Measurements from ENCODE around the gene REXO1.
"Not testable (repeated sequence)": the region's sequence is repeated elsewhere in the genome, so short reads cannot be mapped to it uniquely, and the experiment has no call there.

GRCh38 chr19:1875265-1875645 is 27.0 kb upstream of the REXO1 start:
- not testable (repeated sequence) for TF ChIP-seq CTCF, POLR2A, EP300 (IDR thresholded peaks at IDR 0.05)
